GM20000 (cell line): Measurements from ENCODE around the gene CHPT1.

Experiments used
- DNase-seq: peaks from one replicate; pipeline ENCODE4 v3.0.0; 2012; ENCODE audit warnings: low spot score
- TF ChIP-seq, protein P1 (sequence below): IDR thresholded peaks from 2 replicates; pipeline ENCODE4 v1.5.1; 2012; ENCODE audit warnings: mild to moderate bottlenecking, control low read depth; ENCODE audit errors: extremely low read depth, missing control alignments

Gene CHPT1

DNA sequence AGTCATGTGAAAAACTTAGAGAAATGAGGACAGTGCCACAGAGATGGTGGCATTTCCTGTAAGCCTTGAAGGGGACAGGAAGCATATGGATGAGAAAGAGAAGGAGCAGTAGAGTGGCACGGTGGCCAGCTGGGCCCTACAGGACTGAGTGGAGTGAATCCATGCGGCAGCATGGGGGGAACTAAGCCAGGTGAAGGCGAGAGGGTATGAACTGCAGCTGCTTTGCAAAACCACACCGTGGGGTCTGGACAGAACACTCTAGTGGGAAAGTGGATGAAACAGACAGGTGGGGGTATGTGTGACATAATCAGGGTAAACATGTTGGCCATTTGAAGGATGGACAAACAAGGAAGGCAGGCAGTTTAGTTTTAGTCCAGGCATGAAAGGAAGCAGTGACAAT, 52.2 kb downstream of the CHPT1 start:
- DNase-seq: no peak
- TF ChIP-seq, protein P1, sequence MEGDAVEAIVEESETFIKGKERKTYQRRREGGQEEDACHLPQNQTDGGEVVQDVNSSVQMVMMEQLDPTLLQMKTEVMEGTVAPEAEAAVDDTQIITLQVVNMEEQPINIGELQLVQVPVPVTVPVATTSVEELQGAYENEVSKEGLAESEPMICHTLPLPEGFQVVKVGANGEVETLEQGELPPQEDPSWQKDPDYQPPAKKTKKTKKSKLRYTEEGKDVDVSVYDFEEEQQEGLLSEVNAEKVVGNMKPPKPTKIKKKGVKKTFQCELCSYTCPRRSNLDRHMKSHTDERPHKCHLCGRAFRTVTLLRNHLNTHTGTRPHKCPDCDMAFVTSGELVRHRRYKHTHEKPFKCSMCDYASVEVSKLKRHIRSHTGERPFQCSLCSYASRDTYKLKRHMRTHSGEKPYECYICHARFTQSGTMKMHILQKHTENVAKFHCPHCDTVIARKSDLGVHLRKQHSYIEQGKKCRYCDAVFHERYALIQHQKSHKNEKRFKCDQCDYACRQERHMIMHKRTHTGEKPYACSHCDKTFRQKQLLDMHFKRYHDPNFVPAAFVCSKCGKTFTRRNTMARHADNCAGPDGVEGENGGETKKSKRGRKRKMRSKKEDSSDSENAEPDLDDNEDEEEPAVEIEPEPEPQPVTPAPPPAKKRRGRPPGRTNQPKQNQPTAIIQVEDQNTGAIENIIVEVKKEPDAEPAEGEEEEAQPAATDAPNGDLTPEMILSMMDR: no peak

GRCh38 chr12:101750152-101750551, 52.7 kb downstream of the CHPT1 start:
- TF ChIP-seq, protein P1: no peak

DNA sequence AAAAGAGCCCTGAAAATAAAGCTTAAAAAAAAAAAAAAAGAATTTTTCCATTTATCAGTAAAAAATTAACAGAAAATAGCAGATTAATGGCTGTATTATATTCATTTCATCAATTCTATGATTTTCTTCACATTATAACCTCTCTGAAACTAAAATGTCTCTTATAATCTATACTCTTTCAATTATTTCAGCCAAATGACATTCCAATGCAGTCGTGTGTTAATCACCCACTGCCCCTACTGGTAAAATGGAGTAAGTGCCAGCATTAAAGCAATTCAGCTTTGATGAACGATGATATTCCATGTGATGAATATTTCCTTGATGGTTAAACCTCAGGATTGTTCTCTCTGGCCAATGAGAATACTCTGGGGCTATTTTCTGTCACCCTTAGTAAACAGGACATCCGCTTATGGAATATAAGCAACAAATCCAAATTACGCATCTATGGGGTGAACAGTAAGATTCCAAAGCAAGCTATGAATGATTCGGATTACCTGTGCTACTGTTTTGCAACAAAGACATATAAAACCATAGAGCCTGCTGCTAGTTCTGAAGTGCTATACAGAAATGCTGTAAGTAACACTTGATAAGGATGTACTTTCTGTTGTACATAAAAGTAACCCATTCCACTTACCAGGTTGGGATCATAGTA, 62.1 kb downstream of the CHPT1 start:
- TF ChIP-seq, protein P1: peak; percentile 45
- DNase-seq: peak; percentile 43

More at GRCh38 chr12:101750152-101750551, 52.7 kb downstream of the CHPT1 start:
- no peak for DNase-seq

DNA sequence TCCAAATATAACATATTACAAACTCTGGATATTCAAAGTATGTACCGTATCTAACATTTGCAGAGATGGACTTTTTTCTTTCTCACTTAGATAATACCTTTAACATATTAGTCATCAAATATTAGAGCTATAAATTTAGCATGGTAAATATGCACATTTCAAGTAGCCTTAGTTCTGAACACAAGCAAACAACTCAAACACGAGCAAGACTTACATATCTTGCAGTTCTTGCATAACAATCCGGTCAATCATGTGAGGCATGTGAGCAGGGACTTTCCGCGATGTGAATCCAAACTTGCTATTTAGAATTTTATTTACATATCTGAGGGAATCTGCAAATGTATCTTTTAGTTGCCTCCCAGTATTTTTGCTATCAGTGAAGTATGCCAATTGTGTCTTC, 63.9 kb downstream of the CHPT1 start:
- TF ChIP-seq, protein P1: no peak
- DNase-seq: no peak

GRCh38 chr12:101761781-101762180, 64.3 kb downstream of the CHPT1 start:
- TF ChIP-seq, protein P1: no peak
- DNase-seq: no peak

GRCh38 chr12:101763246-101763931, 65.9 kb downstream of the CHPT1 start:
- no peak for DNase-seq
- TF ChIP-seq, protein P1: no peak

GRCh38 chr12:101764051-101764792, 66.8 kb downstream of the CHPT1 start:
- TF ChIP-seq, protein P1: no peak
- DNase-seq: no peak
